ENCODE measurements around the gene LCN1.

Gene LCN1

DNA sequence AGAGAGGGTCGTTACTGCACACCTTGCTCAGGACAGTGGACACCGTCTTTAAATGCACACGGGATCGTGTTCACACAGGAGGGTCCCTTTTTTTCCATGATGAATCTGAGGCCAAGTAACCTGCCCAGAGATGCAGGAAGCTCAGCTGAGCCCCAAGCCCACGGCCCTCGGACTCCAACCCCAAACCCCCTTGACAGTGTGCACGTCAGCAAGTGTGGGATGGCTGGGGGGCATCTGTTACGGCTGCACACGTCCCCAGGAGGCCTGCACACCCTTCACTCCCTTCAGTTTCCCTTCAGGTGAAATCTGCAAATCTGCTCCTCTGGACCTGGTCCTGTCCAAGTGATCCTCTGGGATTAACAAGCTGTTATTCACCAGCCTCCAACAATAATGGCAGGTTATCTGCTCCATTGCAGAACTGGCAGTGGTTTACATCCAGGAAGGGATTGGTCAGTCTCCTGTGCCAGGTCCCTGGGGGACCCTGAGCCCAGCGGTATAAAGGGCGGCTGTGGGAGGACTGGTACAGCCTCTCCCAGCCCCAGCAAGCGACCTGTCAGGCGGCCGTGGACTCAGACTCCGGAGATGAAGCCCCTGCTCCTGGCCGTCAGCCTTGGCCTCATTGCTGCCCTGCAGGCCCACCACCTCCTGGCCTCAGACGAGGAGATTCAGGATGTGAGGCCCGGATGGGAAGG, at the start of gene LCN1:
LCN1 (plus strand) TSS at position 525 of the 692 bp plus-strand sequence; CDS start at position 583, 58 bp downstream.
- no peak within 1 kb of the TSS for H3K4me3 ChIP-seq (replicated peaks in 1 of 2; ENCODE audit: low read depth in 2 of 2, low read length in 2 of 2)
- TF ChIP-seq, protein P1, sequence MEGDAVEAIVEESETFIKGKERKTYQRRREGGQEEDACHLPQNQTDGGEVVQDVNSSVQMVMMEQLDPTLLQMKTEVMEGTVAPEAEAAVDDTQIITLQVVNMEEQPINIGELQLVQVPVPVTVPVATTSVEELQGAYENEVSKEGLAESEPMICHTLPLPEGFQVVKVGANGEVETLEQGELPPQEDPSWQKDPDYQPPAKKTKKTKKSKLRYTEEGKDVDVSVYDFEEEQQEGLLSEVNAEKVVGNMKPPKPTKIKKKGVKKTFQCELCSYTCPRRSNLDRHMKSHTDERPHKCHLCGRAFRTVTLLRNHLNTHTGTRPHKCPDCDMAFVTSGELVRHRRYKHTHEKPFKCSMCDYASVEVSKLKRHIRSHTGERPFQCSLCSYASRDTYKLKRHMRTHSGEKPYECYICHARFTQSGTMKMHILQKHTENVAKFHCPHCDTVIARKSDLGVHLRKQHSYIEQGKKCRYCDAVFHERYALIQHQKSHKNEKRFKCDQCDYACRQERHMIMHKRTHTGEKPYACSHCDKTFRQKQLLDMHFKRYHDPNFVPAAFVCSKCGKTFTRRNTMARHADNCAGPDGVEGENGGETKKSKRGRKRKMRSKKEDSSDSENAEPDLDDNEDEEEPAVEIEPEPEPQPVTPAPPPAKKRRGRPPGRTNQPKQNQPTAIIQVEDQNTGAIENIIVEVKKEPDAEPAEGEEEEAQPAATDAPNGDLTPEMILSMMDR (IDR thresholded peaks at IDR 0.05; ENCODE audit: low read depth, low read length) = no peak
- DNase-seq (ENCODE audit: low read depth in 2 of 2) = no peak

DNA sequence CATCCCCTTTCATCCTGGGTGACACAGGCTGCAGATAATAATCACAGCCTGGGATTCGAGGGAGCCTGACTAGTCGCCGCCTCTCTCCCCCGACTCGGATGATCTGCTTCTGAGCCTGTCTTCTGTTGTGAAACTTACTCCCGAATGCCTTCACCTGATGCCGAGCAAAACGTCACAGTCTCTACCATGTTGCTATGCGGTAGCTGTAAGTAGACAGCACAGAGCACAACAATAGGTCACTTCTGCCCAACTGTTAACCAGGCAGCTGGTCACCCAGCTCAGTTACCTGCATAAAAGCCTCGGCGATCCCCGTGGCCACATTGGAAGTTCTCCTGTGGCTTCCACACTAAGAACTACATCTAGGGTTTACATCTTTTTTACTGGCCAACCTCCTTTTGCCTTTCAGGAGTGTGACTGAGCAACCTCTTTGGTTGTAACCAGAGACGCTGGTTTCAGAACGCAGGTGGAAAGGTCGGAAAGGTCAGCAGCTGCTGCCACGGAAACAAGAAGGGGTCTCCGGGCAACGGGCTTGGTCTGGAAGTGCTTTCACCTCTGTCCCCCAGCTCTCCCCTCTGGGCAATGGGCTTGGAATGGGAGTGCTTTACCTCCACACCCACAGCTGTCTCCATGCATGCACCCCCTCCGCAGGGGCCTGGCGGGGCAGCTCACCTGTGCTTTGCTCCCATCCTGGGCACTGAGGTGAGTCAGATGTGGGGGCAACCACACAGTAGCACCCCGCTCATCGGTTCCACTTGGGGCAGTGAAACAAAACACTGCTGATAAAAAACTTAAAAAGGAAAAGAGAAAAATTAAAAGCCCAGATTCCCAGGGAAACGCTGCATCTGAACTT, 49.2 kb upstream of the LCN1 start:
- TF ChIP-seq, protein P1 (IDR thresholded peaks at IDR 0.05; ENCODE audit: low read depth, low read length) = no peak
- no peak for DNase-seq (ENCODE audit: low read depth in 2 of 2)
- H3K4me3 ChIP-seq (replicated peaks in 1 of 2; ENCODE audit: low read depth in 2 of 2, low read length in 2 of 2) = no peak overlapping the region

DNA sequence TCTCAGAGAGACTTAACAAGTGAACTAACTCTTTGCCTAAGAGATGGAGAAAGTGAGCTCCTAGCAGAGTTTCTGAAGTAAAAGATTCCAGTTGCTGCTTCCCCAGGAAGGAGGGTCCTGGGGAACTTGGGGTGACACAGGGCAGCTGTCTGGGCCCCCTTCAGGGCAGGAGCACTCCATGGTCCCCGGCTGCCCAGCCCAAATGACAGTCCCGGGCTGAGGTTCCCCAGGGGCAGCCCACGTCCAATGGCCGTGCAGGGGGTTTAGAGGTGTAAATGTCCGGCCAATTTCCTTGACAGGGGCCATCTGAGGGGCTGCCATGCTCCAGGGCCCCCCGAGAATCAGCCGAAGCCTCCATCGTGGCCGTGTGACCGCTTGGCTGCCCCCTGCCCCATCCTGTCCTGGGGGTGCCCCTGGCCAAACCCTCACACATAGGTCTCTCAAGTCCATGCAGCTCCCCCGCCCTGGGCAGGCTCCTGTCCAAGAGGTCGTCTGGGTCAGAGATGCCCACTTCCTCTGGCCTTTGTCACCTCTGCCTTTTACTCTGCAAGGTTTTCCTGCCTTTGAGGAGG, 47.2 kb upstream of the LCN1 start:
- TF ChIP-seq, protein P1 (IDR thresholded peaks at IDR 0.05; ENCODE audit: low read depth, low read length) = no peak
- DNase-seq (ENCODE audit: low read depth in 2 of 2) = no peak
- no peak overlapping the region for H3K4me3 ChIP-seq (replicated peaks in 1 of 2; ENCODE audit: low read depth in 2 of 2, low read length in 2 of 2)

DNA sequence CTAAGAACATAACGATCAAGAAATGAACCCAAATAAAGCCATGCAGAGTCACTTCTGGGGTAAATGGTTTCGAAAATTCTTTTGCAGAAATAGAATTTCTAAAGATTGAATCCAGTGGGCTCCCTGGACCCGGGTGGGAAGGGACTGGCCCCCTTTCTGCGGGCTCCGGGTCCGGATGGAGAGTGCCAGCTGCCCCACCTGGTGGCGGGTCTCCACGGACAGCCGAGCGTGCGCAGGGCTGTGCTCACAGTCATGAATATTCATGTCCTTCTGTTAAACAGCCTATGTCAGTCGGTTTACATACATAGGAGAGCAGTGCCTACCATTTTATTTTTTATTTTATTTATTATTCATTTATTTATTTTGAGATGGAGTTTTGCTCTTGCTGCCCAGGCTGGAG, 46.3 kb upstream of the LCN1 start:
- TF ChIP-seq, protein P1 (IDR thresholded peaks at IDR 0.05; ENCODE audit: low read depth, low read length) = peak; percentile 28
- DNase-seq (ENCODE audit: low read depth in 2 of 2) = no peak
- no peak overlapping the region for H3K4me3 ChIP-seq (replicated peaks in 1 of 2; ENCODE audit: low read depth in 2 of 2, low read length in 2 of 2)

DNA sequence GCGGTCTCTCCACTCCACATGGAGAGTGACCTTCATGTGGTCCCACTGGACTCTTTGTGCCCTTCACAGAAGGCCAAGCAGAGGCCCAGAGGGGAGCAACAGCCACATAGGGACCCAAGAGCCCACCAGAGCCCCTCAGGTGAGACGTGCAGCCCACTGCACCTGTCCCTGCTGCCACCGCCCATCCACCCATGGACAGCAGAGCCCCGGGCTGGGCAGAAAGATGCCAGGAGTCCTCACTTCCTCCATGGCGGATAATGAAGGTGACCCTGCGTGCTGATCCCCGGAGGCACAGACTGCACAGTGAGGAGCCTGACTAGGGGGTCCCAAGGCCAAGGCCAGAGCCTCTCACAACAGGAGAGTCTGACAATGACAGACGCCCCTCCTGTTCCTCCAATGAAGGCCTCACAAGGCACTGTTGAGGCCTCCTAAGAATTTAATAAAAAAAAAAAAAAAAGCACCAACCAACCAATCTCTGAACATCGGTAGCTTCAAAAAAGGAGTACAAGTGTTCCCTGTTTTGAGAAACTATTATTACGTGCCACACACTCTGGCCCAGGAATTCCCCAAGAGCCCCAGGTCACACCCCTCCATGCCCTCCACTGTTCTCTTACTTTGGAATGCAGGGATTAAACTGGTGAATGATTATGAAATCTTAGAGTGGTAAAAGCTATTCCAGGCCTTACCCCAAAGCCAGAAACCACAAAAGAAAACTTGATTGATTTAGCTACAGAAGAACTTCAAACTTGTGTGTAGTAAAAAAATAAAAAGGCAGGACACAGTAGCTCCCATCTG, 44.5 kb upstream of the LCN1 start:
- DNase-seq (ENCODE audit: low read depth in 2 of 2) = peak in 1 of 2 donors; percentile 56
- H3K4me3 ChIP-seq (replicated peaks in 1 of 2; ENCODE audit: low read depth in 2 of 2, low read length in 2 of 2) = no peak overlapping the region
- TF ChIP-seq, protein P1 (IDR thresholded peaks at IDR 0.05; ENCODE audit: low read depth, low read length) = no peak

DNA sequence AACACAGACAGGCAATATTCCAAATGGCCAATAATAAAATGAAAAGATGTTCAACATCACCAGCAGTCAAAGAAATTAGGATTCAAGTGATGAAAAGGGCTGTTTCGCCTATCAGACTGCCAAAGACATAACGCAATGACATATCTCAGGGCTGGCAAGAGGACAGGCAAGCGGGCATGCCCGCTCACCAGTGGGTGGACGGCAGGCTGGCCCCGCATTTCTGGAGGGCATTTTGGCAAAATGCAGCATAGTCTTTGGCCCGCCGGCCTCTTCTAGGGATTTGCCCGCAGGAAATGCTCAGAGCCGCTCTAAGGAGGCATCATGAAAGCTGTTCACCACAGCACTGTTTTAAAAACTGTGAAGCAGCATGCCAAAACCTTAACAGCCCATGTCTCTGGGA, 43.0 kb upstream of the LCN1 start:
- no peak overlapping the region for H3K4me3 ChIP-seq (replicated peaks in 1 of 2; ENCODE audit: low read depth in 2 of 2, low read length in 2 of 2)
- TF ChIP-seq, protein P1 (IDR thresholded peaks at IDR 0.05; ENCODE audit: low read depth, low read length) = no peak
- no peak for DNase-seq (ENCODE audit: low read depth in 2 of 2)

Measured in cardiac fibroblast (primary cell).